ENCODE results near the gene AHRR. TPM values are rescaled to one million over a fixed set of nuclear protein-coding genes. Genes with fewer than 3 reads are reported as not detected.

Gene AHRR
- total RNA-seq, 1 donor from 2014 or later: 10.5 TPM

DNA sequence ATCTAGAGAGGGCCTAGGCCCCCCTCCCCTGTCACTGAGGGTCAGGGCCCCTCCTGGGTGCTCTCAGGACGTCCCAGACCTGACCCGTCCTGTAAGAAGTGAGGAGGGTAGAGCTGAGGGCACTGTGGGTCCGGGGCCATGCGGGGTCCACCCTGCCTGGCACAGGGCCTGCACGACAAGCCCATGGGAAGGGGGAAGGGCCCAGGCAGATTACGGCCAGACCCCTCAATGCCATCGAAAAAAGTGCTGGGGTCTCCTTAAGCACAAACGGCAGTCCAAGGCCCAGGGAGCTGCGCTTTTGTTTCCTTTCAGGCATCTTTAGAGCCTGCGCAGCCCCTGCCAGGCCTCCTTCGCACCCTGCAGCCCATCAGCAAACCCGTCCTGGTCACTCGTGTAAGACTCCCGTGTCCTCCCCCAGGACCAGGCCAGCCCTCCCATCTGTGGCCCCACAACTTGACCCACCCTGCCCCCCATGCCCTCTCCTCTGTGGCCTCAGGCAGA is 117.0 kb downstream of the AHRR start:
- Histone ChIP-seq H3K27ac (ENCODE audit: low read depth, low read length) (no peak overlapping the region), H3K27me3 (ENCODE audit: insufficient read depth, low read length) (no peaks in the 10 kb centered on the region), H3K4me1 (ENCODE audit: insufficient read depth, low read length) (peaks cover 9% of the 10 kb centered on the region), H3K4me3 (ENCODE audit: insufficient read depth, low read depth, low read length) (no peak overlapping the region), H2AFZ (ENCODE audit: low read depth, low read length) (no peak overlapping the region), H3K79me2 (ENCODE audit: insufficient read depth, low read length) (peaks cover 17% of the 10 kb centered on the region), H4K20me1 (ENCODE audit: insufficient read depth, low read length) (peaks cover 1% of the 10 kb centered on the region), H3K36me3 (ENCODE audit: insufficient read depth, low read length) (no peaks in the 10 kb centered on the region), H3K9ac (ENCODE audit: low read length) (no peak overlapping the region), H3K4me2 (ENCODE audit: low read length) (no peak overlapping the region), H3K9me3 (ENCODE audit: insufficient read depth, low read depth, low read length) (no peaks in the 10 kb centered on the region)
- H3K27ac Mint-ChIP-seq (ENCODE audit: unreplicated experiment): no peak overlapping the region
- H3K27me3 Mint-ChIP-seq (ENCODE audit: low read depth, unreplicated experiment): peaks cover 5% of the 10 kb centered on the region
- FAIRE-seq (no peak), DNase-seq (ENCODE audit: low read depth) (no peak)
- TF ChIP-seq EZH2 (IDR thresholded peaks at IDR 0.05; ENCODE audit: insufficient read depth, low read length): no peak
- TF ChIP-seq, protein P1, sequence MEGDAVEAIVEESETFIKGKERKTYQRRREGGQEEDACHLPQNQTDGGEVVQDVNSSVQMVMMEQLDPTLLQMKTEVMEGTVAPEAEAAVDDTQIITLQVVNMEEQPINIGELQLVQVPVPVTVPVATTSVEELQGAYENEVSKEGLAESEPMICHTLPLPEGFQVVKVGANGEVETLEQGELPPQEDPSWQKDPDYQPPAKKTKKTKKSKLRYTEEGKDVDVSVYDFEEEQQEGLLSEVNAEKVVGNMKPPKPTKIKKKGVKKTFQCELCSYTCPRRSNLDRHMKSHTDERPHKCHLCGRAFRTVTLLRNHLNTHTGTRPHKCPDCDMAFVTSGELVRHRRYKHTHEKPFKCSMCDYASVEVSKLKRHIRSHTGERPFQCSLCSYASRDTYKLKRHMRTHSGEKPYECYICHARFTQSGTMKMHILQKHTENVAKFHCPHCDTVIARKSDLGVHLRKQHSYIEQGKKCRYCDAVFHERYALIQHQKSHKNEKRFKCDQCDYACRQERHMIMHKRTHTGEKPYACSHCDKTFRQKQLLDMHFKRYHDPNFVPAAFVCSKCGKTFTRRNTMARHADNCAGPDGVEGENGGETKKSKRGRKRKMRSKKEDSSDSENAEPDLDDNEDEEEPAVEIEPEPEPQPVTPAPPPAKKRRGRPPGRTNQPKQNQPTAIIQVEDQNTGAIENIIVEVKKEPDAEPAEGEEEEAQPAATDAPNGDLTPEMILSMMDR (IDR thresholded peaks at IDR 0.05; ENCODE audit: insufficient read depth, low read depth, low read length): no peak
- no peak overlapping the region for H3K4me3 Mint-ChIP-seq (ENCODE audit: unreplicated experiment)
- H3K4me1 Mint-ChIP-seq (ENCODE audit: low read depth, unreplicated experiment): peaks cover 6% of the 10 kb centered on the region
- H3K36me3 Mint-ChIP-seq (ENCODE audit: low read depth, unreplicated experiment): no peaks in the 10 kb centered on the region
- H3K9me3 Mint-ChIP-seq (ENCODE audit: unreplicated experiment): no peaks in the 10 kb centered on the region

DNA sequence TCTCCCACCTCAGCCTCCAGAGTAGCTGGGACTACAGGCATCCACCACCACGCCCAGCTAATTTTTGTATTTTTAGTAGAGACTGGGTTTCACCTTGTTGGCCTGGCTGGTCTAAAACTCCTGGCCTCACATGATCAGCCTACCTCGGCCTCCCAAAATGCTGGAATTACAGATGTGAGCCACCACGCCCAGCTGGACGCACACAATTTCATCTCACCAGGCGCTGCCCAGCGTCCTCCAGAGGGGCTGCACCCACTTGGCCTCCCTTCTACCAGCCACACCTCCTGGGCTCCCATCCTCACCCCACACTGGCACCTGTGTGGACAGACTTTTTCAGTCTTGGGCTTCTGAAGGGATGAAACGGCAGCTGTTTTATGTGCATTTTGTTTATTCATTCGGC is 117.7 kb downstream of the AHRR start:
- Histone ChIP-seq H3K79me2 (ENCODE audit: insufficient read depth, low read length) (peaks cover 24% of the 10 kb centered on the region), H3K27me3 (ENCODE audit: insufficient read depth, low read length) (no peaks in the 10 kb centered on the region), H2AFZ (ENCODE audit: low read depth, low read length) (no peak overlapping the region), H3K36me3 (ENCODE audit: insufficient read depth, low read length) (no peaks in the 10 kb centered on the region), H3K9me3 (ENCODE audit: insufficient read depth, low read depth, low read length) (no peaks in the 10 kb centered on the region), H4K20me1 (ENCODE audit: insufficient read depth, low read length) (peaks cover 7% of the 10 kb centered on the region), H3K4me1 (ENCODE audit: insufficient read depth, low read length) (peaks cover 16% of the 10 kb centered on the region), H3K4me2 (ENCODE audit: low read length) (no peak overlapping the region), H3K4me3 (ENCODE audit: insufficient read depth, low read depth, low read length) (no peak overlapping the region), H3K9ac (ENCODE audit: low read length) (no peak overlapping the region), H3K27ac (ENCODE audit: low read depth, low read length) (no peak overlapping the region)
- TF ChIP-seq, protein P1 (IDR thresholded peaks at IDR 0.05; ENCODE audit: insufficient read depth, low read depth, low read length): no peak
- no peak for TF ChIP-seq EZH2 (IDR thresholded peaks at IDR 0.05; ENCODE audit: insufficient read depth, low read length)
- H3K9me3 Mint-ChIP-seq (ENCODE audit: unreplicated experiment): no peaks in the 10 kb centered on the region
- FAIRE-seq (no peak), DNase-seq (ENCODE audit: low read depth) (no peak)
- no peak overlapping the region for H3K4me3 Mint-ChIP-seq (ENCODE audit: unreplicated experiment)
- no peaks in the 10 kb centered on the region for H3K36me3 Mint-ChIP-seq (ENCODE audit: low read depth, unreplicated experiment)
- H3K4me1 Mint-ChIP-seq (ENCODE audit: low read depth, unreplicated experiment): peaks cover 7% of the 10 kb centered on the region
- H3K27ac Mint-ChIP-seq (ENCODE audit: unreplicated experiment): no peak overlapping the region
- peaks cover 5% of the 10 kb centered on the region for H3K27me3 Mint-ChIP-seq (ENCODE audit: low read depth, unreplicated experiment)

DNA sequence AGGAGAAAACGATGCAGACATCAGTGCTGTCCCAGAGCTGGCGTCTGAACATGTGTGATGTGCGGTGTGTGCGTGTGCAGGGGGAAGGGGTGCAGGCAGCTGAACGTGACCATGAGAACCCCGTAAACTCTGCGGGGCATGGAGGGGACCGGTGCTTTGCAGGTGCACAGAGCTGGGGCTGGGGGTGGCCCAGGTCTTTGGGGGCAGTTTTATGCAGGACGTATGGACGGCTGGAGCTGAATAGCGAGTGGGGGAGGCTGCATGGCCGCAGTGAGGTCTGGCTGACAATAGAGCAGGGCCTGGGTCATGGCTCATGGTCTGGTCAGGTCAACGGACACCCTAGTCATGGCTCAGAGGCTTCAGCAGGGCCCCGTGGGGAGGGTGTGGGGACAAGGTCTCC is 118.1 kb downstream of the AHRR start:
- H3K9me3 ChIP-seq (ENCODE audit: insufficient read depth, low read depth, low read length): no peaks in the 10 kb centered on the region
- no peak overlapping the region for H3K9ac ChIP-seq (ENCODE audit: low read length)
- no peak overlapping the region for H3K27ac Mint-ChIP-seq (ENCODE audit: unreplicated experiment)
- H3K4me3 Mint-ChIP-seq (ENCODE audit: unreplicated experiment): no peak overlapping the region
- H3K27ac ChIP-seq (ENCODE audit: low read depth, low read length): no peak overlapping the region
- H3K4me2 ChIP-seq (ENCODE audit: low read length): no peak overlapping the region
- H3K27me3 ChIP-seq (ENCODE audit: insufficient read depth, low read length): no peaks in the 10 kb centered on the region
- TF ChIP-seq, protein P1 (IDR thresholded peaks at IDR 0.05; ENCODE audit: insufficient read depth, low read depth, low read length): no peak
- no peak for FAIRE-seq
- peaks cover 16% of the 10 kb centered on the region for H3K4me1 ChIP-seq (ENCODE audit: insufficient read depth, low read length)
- peaks cover 5% of the 10 kb centered on the region for H3K27me3 Mint-ChIP-seq (ENCODE audit: low read depth, unreplicated experiment)
- no peak for DNase-seq (ENCODE audit: low read depth)
- no peaks in the 10 kb centered on the region for H3K9me3 Mint-ChIP-seq (ENCODE audit: unreplicated experiment)
- H3K36me3 ChIP-seq (ENCODE audit: insufficient read depth, low read length): no peaks in the 10 kb centered on the region
- no peak overlapping the region for H3K4me3 ChIP-seq (ENCODE audit: insufficient read depth, low read depth, low read length)
- H2AFZ ChIP-seq (ENCODE audit: low read depth, low read length): no peak overlapping the region
- no peaks in the 10 kb centered on the region for H3K36me3 Mint-ChIP-seq (ENCODE audit: low read depth, unreplicated experiment)
- H3K4me1 Mint-ChIP-seq (ENCODE audit: low read depth, unreplicated experiment): peaks cover 11% of the 10 kb centered on the region
- peaks cover 12% of the 10 kb centered on the region for H4K20me1 ChIP-seq (ENCODE audit: insufficient read depth, low read length)
- H3K79me2 ChIP-seq (ENCODE audit: insufficient read depth, low read length): peaks cover 28% of the 10 kb centered on the region
